Measurements from ENCODE around the gene ZNF689.

- TF ChIP-seq EP300 (IDR thresholded peaks at IDR 0.05): no peak
- TF ChIP-seq CTCF (IDR thresholded peaks at IDR 0.05): no peak
- TF ChIP-seq POLR2A (IDR thresholded peaks at IDR 0.05): no peak
These were observed 42.8 kb downstream of the ZNF689 start for GRCh38 chr16:30567160-30567990.

All from sigmoid colon (tissue), 4 donors.